Mesenchymal stem cell (in vitro differentiated cells and primary cell): ENCODE results near the gene HYCC1.

Source experiments
- DNase-seq: peaks from one replicate; pipeline ENCODE4 v3.0.0-alpha.2; 2013
- H2AFZ ChIP-seq: one replicate; pipeline ENCODE4 v1.6.1; 2013; ENCODE audit warnings: low read depth, mild to moderate bottlenecking, control low read depth, inconsistent platforms, low read length, moderate library complexity
- H2AK5ac ChIP-seq: 2 replicates; pipeline ENCODE4 v1.6.1; 2013; ENCODE audit warnings: low read length, moderate library complexity, mild to moderate bottlenecking, inconsistent platforms; ENCODE audit not compliant: severe bottlenecking
- H2BK120ac ChIP-seq: one replicate; pipeline ENCODE4 v1.6.1; 2013; ENCODE audit warnings: low read depth, mild to moderate bottlenecking, inconsistent platforms, low read length, moderate library complexity
- H2BK12ac ChIP-seq, 2 experiments: one replicate each; pipeline ENCODE4 v1.6.1; 2013; ENCODE audit warnings: inconsistent platforms in 2 of 2, low read length in 2 of 2, mild to moderate bottlenecking in 2 of 2, moderate library complexity in 2 of 2, control low read depth in 1 of 2
- H2BK15ac ChIP-seq: one replicate; pipeline ENCODE4 v1.6.1; 2013; ENCODE audit warnings: mild to moderate bottlenecking, low read depth, inconsistent platforms; ENCODE audit not compliant: poor library complexity, severe bottlenecking
- H2BK5ac ChIP-seq: 2 replicates; pipeline ENCODE4 v1.6.1; 2013; ENCODE audit warnings: low read depth, mild to moderate bottlenecking, low read length, control low read depth, inconsistent platforms; ENCODE audit not compliant: poor library complexity, severe bottlenecking
- H3K14ac ChIP-seq, 2 experiments: one replicate each; pipeline ENCODE4 v1.6.1; 2013; ENCODE audit warnings: inconsistent platforms in 2 of 2, low read length in 2 of 2, control low read depth in 1 of 2, mild to moderate bottlenecking in 1 of 2, moderate library complexity in 1 of 2
- H3K18ac ChIP-seq, 2 experiments: one replicate each; pipeline ENCODE4 v1.6.1; 2013; ENCODE audit warnings: inconsistent platforms in 2 of 2, low read length in 2 of 2, control low read depth in 1 of 2, low read depth in 1 of 2, mild to moderate bottlenecking in 1 of 2
- H3K23ac ChIP-seq, 2 experiments: one replicate each; pipeline ENCODE4 v1.6.1; 2013; ENCODE audit warnings: inconsistent platforms in 2 of 2, low read length in 2 of 2, mild to moderate bottlenecking in 2 of 2, moderate library complexity in 2 of 2, control low read depth in 1 of 2
- H3K27ac ChIP-seq: 2 replicates; pipeline ENCODE4 v1.5.1; 2013; ENCODE audit warnings: mild to moderate bottlenecking, moderate library complexity, low read length, control low read depth, inconsistent platforms; ENCODE audit not compliant: poor library complexity, severe bottlenecking
- H3K27me3 ChIP-seq, 2 experiments: 2 replicates each; pipeline versions ENCODE4 v1.6.1 to v1.7.0; 2013; ENCODE audit warnings: low read length in 2 of 2, mild to moderate bottlenecking in 2 of 2, moderate library complexity in 2 of 2, control low read depth in 1 of 2, inconsistent platforms in 1 of 2; ENCODE audit not compliant: control insufficient read depth in 1 of 2, insufficient read depth in 1 of 2
- H3K36me3 ChIP-seq, 2 experiments: 2 replicates each; pipeline versions ENCODE4 v1.6.1 to v1.7.0; 2013; ENCODE audit warnings: low read length in 2 of 2, control low read depth in 1 of 2, inconsistent platforms in 1 of 2, low read depth in 1 of 2, mild to moderate bottlenecking in 1 of 2; ENCODE audit not compliant: insufficient read depth in 2 of 2, control insufficient read depth in 1 of 2
- H3K4ac ChIP-seq, 2 experiments: one replicate each; pipeline ENCODE4 v1.6.1; 2013; ENCODE audit warnings: inconsistent platforms in 2 of 2, low read length in 2 of 2, mild to moderate bottlenecking in 2 of 2, moderate library complexity in 2 of 2, control low read depth in 1 of 2, low read depth in 1 of 2
- H3K4me1 ChIP-seq: 2 replicates; pipeline ENCODE4 v1.6.1; 2013; ENCODE audit warnings: low read depth, low read length, control low read depth; ENCODE audit not compliant: control insufficient read depth, insufficient read depth
- H3K4me2 ChIP-seq: 2 replicates; pipeline ENCODE4 v1.6.1; 2013; ENCODE audit warnings: low read length, mild to moderate bottlenecking, inconsistent platforms; ENCODE audit not compliant: poor library complexity, severe bottlenecking
- H3K4me3 ChIP-seq, 2 experiments: 2 replicates each; pipeline versions ENCODE4 v1.5.1 to v1.7.0; 2013; ENCODE audit warnings: low read length in 2 of 2, mild to moderate bottlenecking in 2 of 2, control low read depth in 1 of 2, low read depth in 1 of 2; ENCODE audit not compliant: insufficient read depth in 1 of 2
- H3K79me1 ChIP-seq: replicated peaks from 2 replicates; pipeline ENCODE4 v1.6.1; 2013; ENCODE audit warnings: mild to moderate bottlenecking, control low read depth, low read length, inconsistent platforms; ENCODE audit not compliant: poor library complexity, severe bottlenecking
- H3K9ac ChIP-seq: 2 replicates; pipeline ENCODE4 v1.7.0; 2013; ENCODE audit warnings: mild to moderate bottlenecking, low read length, moderate library complexity
- H3K9me3 ChIP-seq: 2 replicates; pipeline ENCODE4 v1.7.0; 2013; ENCODE audit warnings: mild to moderate bottlenecking, low read length; ENCODE audit not compliant: control insufficient read depth
- H4K8ac ChIP-seq: one replicate; pipeline ENCODE4 v1.6.1; 2013; ENCODE audit warnings: inconsistent platforms, mild to moderate bottlenecking, low read length, moderate library complexity
- H4K91ac ChIP-seq: one replicate; pipeline ENCODE4 v1.6.1; 2013; ENCODE audit warnings: mild to moderate bottlenecking, low read length, inconsistent platforms
- WGBS: methylation state at CpG from one replicate; pipeline ENCODE4 v1.1.7; 2013; ENCODE audit warnings: mixed read lengths; 5-methylcytosine and 5-hydroxymethylcytosine counted together

Gene HYCC1

GRCh38 chr7:23027261-23027660 is 13.3 kb upstream of the HYCC1 start:
- H2BK5ac ChIP-seq: no peak overlapping the region
- no peaks in the 10 kb centered on the region for H3K36me3 ChIP-seq
- no peak overlapping the region for H2AFZ ChIP-seq
- H3K4ac ChIP-seq: no peak overlapping the region
- no peak overlapping the region for H3K18ac ChIP-seq
- H2AK5ac ChIP-seq: no peak overlapping the region
- no peak overlapping the region for H3K23ac ChIP-seq
- H2BK120ac ChIP-seq: no peak overlapping the region
- no peaks in the 10 kb centered on the region for H3K79me1 ChIP-seq
- no peak overlapping the region for H3K4me2 ChIP-seq
- H3K27me3 ChIP-seq: no peaks in the 10 kb centered on the region
- H3K9ac ChIP-seq: no peak overlapping the region
- no peak overlapping the region for H4K8ac ChIP-seq
- no peak overlapping the region for H3K27ac ChIP-seq
- H3K4me3 ChIP-seq: no peak overlapping the region
- no peak overlapping the region for H3K14ac ChIP-seq
- H2BK12ac ChIP-seq: no peak overlapping the region
- H3K4me1 ChIP-seq: peaks cover 2% of the 10 kb centered on the region
- H2BK15ac ChIP-seq: no peak overlapping the region
- no peak for DNase-seq
- H3K9me3 ChIP-seq: no peaks in the 10 kb centered on the region
- no peak overlapping the region for H4K91ac ChIP-seq
- no CpG with 5 or more reads among the region's 1 CpG for WGBS

GRCh38 chr7:23026164-23026563 is 12.2 kb upstream of the HYCC1 start:
- no peak overlapping the region for H3K4ac ChIP-seq
- no peak overlapping the region for H3K27ac ChIP-seq
- H2BK5ac ChIP-seq: no peak overlapping the region
- H4K91ac ChIP-seq: no peak overlapping the region
- WGBS: 88% methylated on average over 3 of the region's 4 CpGs
- no peak overlapping the region for H2AK5ac ChIP-seq
- H3K4me1 ChIP-seq: peaks cover 2% of the 10 kb centered on the region
- no peaks in the 10 kb centered on the region for H3K9me3 ChIP-seq
- H3K4me3 ChIP-seq: no peak overlapping the region
- DNase-seq: no peak
- no peak overlapping the region for H2BK120ac ChIP-seq
- no peak overlapping the region for H2BK15ac ChIP-seq
- no peaks in the 10 kb centered on the region for H3K36me3 ChIP-seq
- H3K23ac ChIP-seq: no peak overlapping the region
- no peaks in the 10 kb centered on the region for H3K79me1 ChIP-seq
- H3K4me2 ChIP-seq: no peak overlapping the region
- H3K9ac ChIP-seq: no peak overlapping the region
- no peak overlapping the region for H3K14ac ChIP-seq
- no peak overlapping the region for H2BK12ac ChIP-seq
- H2AFZ ChIP-seq: no peak overlapping the region
- H3K27me3 ChIP-seq: no peaks in the 10 kb centered on the region
- H3K18ac ChIP-seq: no peak overlapping the region
- H4K8ac ChIP-seq: no peak overlapping the region

- Histone ChIP-seq H2BK120ac (no peak overlapping the region), H3K36me3 (no peaks in the 10 kb centered on the region), H3K4me3 (no peak overlapping the region), H4K91ac (no peak overlapping the region), H3K4ac (no peak overlapping the region), H3K4me1 (peaks cover 2% of the 10 kb centered on the region), H4K8ac (no peak overlapping the region), H3K27me3 (no peaks in the 10 kb centered on the region), H3K23ac (no peak overlapping the region), H2BK5ac (no peak overlapping the region), H3K79me1 (no peaks in the 10 kb centered on the region), H2BK12ac (no peak overlapping the region), H3K14ac (no peak overlapping the region), H3K4me2 (no peak overlapping the region), H3K9me3 (no peaks in the 10 kb centered on the region), H3K18ac (no peak overlapping the region), H2BK15ac (no peak overlapping the region), H3K27ac (no peak overlapping the region), H3K9ac (no peak overlapping the region), H2AFZ (no peak overlapping the region), H2AK5ac (no peak overlapping the region)
- 100% methylated on average over 2 of the region's 2 CpGs for WGBS
- no peak for DNase-seq
These were observed 10.5 kb upstream of the HYCC1 start for GRCh38 chr7:23024454-23024853.

GRCh38 chr7:23022851-23023250 is 8.9 kb upstream of the HYCC1 start:
- H3K79me1 ChIP-seq: no peaks in the 10 kb centered on the region
- H3K27ac ChIP-seq: no peak overlapping the region
- no peaks in the 10 kb centered on the region for H3K36me3 ChIP-seq
- H2BK12ac ChIP-seq: peak overlapping the region; percentile 87 to 89
- H3K14ac ChIP-seq: no peak overlapping the region
- no peaks in the 10 kb centered on the region for H3K27me3 ChIP-seq
- no peak overlapping the region for H2AK5ac ChIP-seq
- no peaks in the 10 kb centered on the region for H3K9me3 ChIP-seq
- peak overlapping the region in 1 of 2 experiments; percentile 60 for H3K4me3 ChIP-seq
- H4K91ac ChIP-seq: peak overlapping the region; percentile 34
- H3K4ac ChIP-seq: peak overlapping the region in 1 of 2 experiments; percentile 4
- peak overlapping the region; percentile 44 to 53 for H3K18ac ChIP-seq
- DNase-seq: no peak
- H3K4me2 ChIP-seq: no peak overlapping the region
- no peak overlapping the region for H2AFZ ChIP-seq
- peak overlapping the region; percentile 66 for H3K9ac ChIP-seq
- 79% methylated on average over 2 of the region's 2 CpGs for WGBS
- no peak overlapping the region for H3K23ac ChIP-seq
- no peak overlapping the region for H2BK5ac ChIP-seq
- no peak overlapping the region for H4K8ac ChIP-seq
- no peak overlapping the region for H2BK15ac ChIP-seq
- no peak overlapping the region for H2BK120ac ChIP-seq
- peaks cover 2% of the 10 kb centered on the region for H3K4me1 ChIP-seq
